Measurements from ENCODE around the gene CRY2. TPM values are rescaled to one million over a fixed set of nuclear protein-coding genes. Genes with fewer than 3 reads are reported as not detected.

The CRY2 gene
- total and polyA plus RNA-seq, 7 experiments from 2014 or later = 26.9 to 202 (median 66.0) TPM

- Histone ChIP-seq H3K27ac (ENCODE audit: low read depth, low read length) (no peak overlapping the region), H3K36me3 (ENCODE audit: control insufficient read depth in 2 of 3, insufficient read depth in 3 of 3, low read length in 3 of 3) (peaks cover 19 to 93% (median 38%) of the 10 kb centered on the region in 3 experiments), H3K4me3 (ENCODE audit: low read length) (no peak overlapping the region), H3K27me3 (ENCODE audit: control insufficient read depth in 2 of 2, insufficient read depth in 2 of 2, low read length in 2 of 2) (no peaks in the 10 kb centered on the region), H3K9me3 (ENCODE audit: control insufficient read depth in 2 of 3, low read length in 3 of 3) (no peaks in the 10 kb centered on the region), H3K4me1 (ENCODE audit: control insufficient read depth in 2 of 2, insufficient read depth in 2 of 2, low read length in 2 of 2) (no peaks in the 10 kb centered on the region)
- POLR2A ChIA-PET = no interaction called here
- ATAC-seq (no peak), DNase-seq (no peak)
- CTCF ChIA-PET = no interaction called here
- peaks cover 0 to 11% (median 0%) of the 10 kb centered on the region in 7 donors for H3K4me1 Mint-ChIP-seq
- intact Hi-C loops (cut with micrococcal nuclease) = no loop called here
- no peak overlapping the region for H3K27ac Mint-ChIP-seq
- H3K4me3 Mint-ChIP-seq = no peak overlapping the region
- H3K36me3 Mint-ChIP-seq = peaks cover 23 to 73% (median 50%) of the 10 kb centered on the region in 5 donors
- H3K27me3 Mint-ChIP-seq = no peaks in the 10 kb centered on the region
- H3K9me3 Mint-ChIP-seq = no peaks in the 10 kb centered on the region
Observed at GRCh38 chr11:45864041-45864440, 16.8 kb downstream of the CRY2 start.

DNA sequence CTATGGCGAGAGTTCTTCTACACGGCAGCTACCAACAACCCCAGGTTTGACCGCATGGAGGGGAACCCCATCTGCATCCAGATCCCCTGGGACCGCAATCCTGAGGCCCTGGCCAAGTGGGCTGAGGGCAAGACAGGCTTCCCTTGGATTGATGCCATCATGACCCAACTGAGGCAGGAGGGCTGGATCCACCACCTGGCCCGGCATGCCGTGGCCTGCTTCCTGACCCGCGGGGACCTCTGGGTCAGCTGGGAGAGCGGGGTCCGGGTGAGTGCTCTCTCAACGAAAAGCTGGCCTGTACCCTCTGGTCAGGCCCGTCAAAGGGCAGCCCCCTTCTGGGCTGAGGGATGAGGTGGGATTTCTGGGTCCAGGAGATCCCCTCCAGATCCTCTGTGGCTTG, 22.3 kb downstream of the CRY2 start:
- Histone ChIP-seq H3K4me1 (ENCODE audit: control insufficient read depth in 2 of 2, insufficient read depth in 2 of 2, low read length in 2 of 2) (no peaks in the 10 kb centered on the region), H3K4me3 (ENCODE audit: low read length) (no peak overlapping the region), H3K27me3 (ENCODE audit: control insufficient read depth in 2 of 2, insufficient read depth in 2 of 2, low read length in 2 of 2) (no peaks in the 10 kb centered on the region), H3K27ac (ENCODE audit: low read depth, low read length) (no peak overlapping the region), H3K36me3 (ENCODE audit: control insufficient read depth in 2 of 3, insufficient read depth in 3 of 3, low read length in 3 of 3) (peaks cover 28 to 91% (median 32%) of the 10 kb centered on the region in 3 experiments), H3K9me3 (ENCODE audit: control insufficient read depth in 2 of 3, low read length in 3 of 3) (no peaks in the 10 kb centered on the region)
- ChIA-PET CTCF (no interaction called here), POLR2A (no interaction called here)
- Mint-ChIP-seq H3K27ac (no peak overlapping the region), H3K36me3 (peaks cover 16 to 80% (median 46%) of the 10 kb centered on the region in 5 donors), H3K27me3 (no peaks in the 10 kb centered on the region), H3K4me1 (peaks cover 0 to 11% (median 0%) of the 10 kb centered on the region in 7 donors), H3K4me3 (no peak overlapping the region), H3K9me3 (no peaks in the 10 kb centered on the region)
- no peak for DNase-seq
- intact Hi-C loops (cut with micrococcal nuclease) = no loop called here
- ATAC-seq = no peak

DNA sequence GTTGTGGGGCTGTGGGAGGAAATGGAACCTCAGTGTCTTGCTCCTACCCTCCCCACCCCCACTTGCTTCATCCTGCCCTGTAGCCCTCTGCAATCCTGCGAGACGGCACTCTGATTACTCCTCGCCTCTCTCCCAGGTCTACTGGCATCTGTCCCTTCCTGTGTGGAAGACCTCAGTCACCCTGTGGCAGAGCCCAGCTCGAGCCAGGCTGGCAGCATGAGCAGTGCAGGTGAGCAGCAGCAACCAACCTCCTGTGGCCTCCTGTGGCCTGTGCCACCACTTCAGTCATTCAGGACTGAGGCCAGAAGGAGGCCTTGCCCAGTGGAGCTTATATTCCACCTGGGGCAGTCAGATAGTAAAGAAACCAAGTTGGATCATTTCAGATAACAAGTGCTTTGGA, 23.4 kb downstream of the CRY2 start:
- Mint-ChIP-seq H3K27ac (no peak overlapping the region), H3K36me3 (peaks cover 16 to 78% (median 50%) of the 10 kb centered on the region in 5 donors), H3K9me3 (no peaks in the 10 kb centered on the region), H3K4me1 (peaks cover 0 to 8% (median 0%) of the 10 kb centered on the region in 7 donors), H3K4me3 (no peak overlapping the region), H3K27me3 (no peaks in the 10 kb centered on the region)
- Histone ChIP-seq H3K36me3 (ENCODE audit: control insufficient read depth in 2 of 3, insufficient read depth in 3 of 3, low read length in 3 of 3) (peaks cover 28 to 96% (median 32%) of the 10 kb centered on the region in 3 experiments), H3K4me1 (ENCODE audit: control insufficient read depth in 2 of 2, insufficient read depth in 2 of 2, low read length in 2 of 2) (no peaks in the 10 kb centered on the region), H3K27ac (ENCODE audit: low read depth, low read length) (no peak overlapping the region), H3K27me3 (ENCODE audit: control insufficient read depth in 2 of 2, insufficient read depth in 2 of 2, low read length in 2 of 2) (no peaks in the 10 kb centered on the region), H3K9me3 (ENCODE audit: control insufficient read depth in 2 of 3, low read length in 3 of 3) (no peaks in the 10 kb centered on the region), H3K4me3 (ENCODE audit: low read length) (no peak overlapping the region)
- intact Hi-C loops (cut with micrococcal nuclease) = no loop called here
- ChIA-PET POLR2A (no interaction called here), CTCF (interaction anchor here (0.8 kb wide), 1 partner anchor 130 kb away, joined by 3 read pairs; no protein-coding TSS in a partner anchor)
- ATAC-seq (no peak), DNase-seq (no peak)

DNA sequence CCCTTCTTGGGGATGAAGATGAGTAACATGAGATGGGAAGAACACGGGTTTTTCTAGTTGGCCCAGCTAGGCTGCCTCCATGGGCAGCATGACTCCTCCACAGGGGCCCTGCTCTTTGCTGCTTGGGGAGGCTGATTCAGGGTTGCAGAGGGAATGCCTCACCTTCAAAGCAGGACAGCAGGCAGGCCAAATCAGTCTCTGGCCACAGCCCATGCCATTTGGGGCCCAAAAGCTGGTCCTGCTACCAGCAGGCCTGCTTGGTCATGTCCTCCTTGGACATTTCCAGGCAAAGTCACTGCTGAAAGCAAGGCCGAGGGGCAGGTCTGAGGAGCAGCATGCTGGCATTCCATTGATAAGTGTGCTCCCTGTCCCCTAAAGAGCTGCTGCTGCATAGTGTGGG, 24.4 kb downstream of the CRY2 start:
- intact Hi-C loops (cut with micrococcal nuclease) = loop anchor here (1.0 kb wide), 1 partner anchor 135 kb away; no protein-coding TSS in a partner anchor
- H3K27me3 ChIP-seq (ENCODE audit: control insufficient read depth in 2 of 2, insufficient read depth in 2 of 2, low read length in 2 of 2) = no peaks in the 10 kb centered on the region

GRCh38 chr11:45872651-45873356, 25.5 kb downstream of the CRY2 start:
- ChIA-PET POLR2A (no interaction called here), CTCF (interaction anchor here (0.8 to 1.9 kb wide), 2 partner anchors 16 to 134 kb away, joined by 3 to 7 read pairs; no protein-coding TSS in a partner anchor)
- H3K27ac Mint-ChIP-seq = no peak overlapping the region
- H3K4me1 Mint-ChIP-seq = peaks cover 0 to 4% (median 0%) of the 10 kb centered on the region in 7 donors
- DNase-seq (peak in 1 of 9 donors; percentile 16), ATAC-seq (peak; percentile 73)
- Histone ChIP-seq H3K27ac (ENCODE audit: low read depth, low read length) (no peak overlapping the region), H3K27me3 (ENCODE audit: control insufficient read depth in 2 of 2, insufficient read depth in 2 of 2, low read length in 2 of 2) (no peaks in the 10 kb centered on the region), H3K4me3 (ENCODE audit: low read length) (no peak overlapping the region), H3K36me3 (ENCODE audit: control insufficient read depth in 2 of 3, insufficient read depth in 3 of 3, low read length in 3 of 3) (peaks cover 28 to 96% (median 35%) of the 10 kb centered on the region in 3 experiments), H3K4me1 (ENCODE audit: control insufficient read depth in 2 of 2, insufficient read depth in 2 of 2, low read length in 2 of 2) (no peaks in the 10 kb centered on the region), H3K9me3 (ENCODE audit: control insufficient read depth in 2 of 3, low read length in 3 of 3) (no peaks in the 10 kb centered on the region)
- no peak overlapping the region for H3K4me3 Mint-ChIP-seq
- H3K36me3 Mint-ChIP-seq = peaks cover 15 to 79% (median 49%) of the 10 kb centered on the region in 5 donors
- no peaks in the 10 kb centered on the region for H3K27me3 Mint-ChIP-seq
- intact Hi-C loops (cut with micrococcal nuclease) = loop anchor here (1.0 kb wide), 1 partner anchor 133 kb away; no protein-coding TSS in a partner anchor
- H3K9me3 Mint-ChIP-seq = no peaks in the 10 kb centered on the region

More for the DNA sequence above, 24.4 kb downstream of the CRY2 start:
- peaks cover 11 to 78% (median 46%) of the 10 kb centered on the region in 5 donors for H3K36me3 Mint-ChIP-seq
- Histone ChIP-seq H3K27ac (ENCODE audit: low read depth, low read length) (no peak overlapping the region), H3K4me3 (ENCODE audit: low read length) (no peak overlapping the region), H3K4me1 (ENCODE audit: control insufficient read depth in 2 of 2, insufficient read depth in 2 of 2, low read length in 2 of 2) (no peaks in the 10 kb centered on the region), H3K36me3 (ENCODE audit: control insufficient read depth in 2 of 3, insufficient read depth in 3 of 3, low read length in 3 of 3) (peaks cover 28 to 96% (median 32%) of the 10 kb centered on the region in 3 experiments), H3K9me3 (ENCODE audit: control insufficient read depth in 2 of 3, low read length in 3 of 3) (no peaks in the 10 kb centered on the region)
- no peaks in the 10 kb centered on the region for H3K9me3 Mint-ChIP-seq
- ATAC-seq (no peak), DNase-seq (no peak)
- H3K4me1 Mint-ChIP-seq = peaks cover 0 to 4% (median 0%) of the 10 kb centered on the region in 7 donors
- H3K27me3 Mint-ChIP-seq = no peaks in the 10 kb centered on the region
- POLR2A ChIA-PET = no interaction called here
- CTCF ChIA-PET = interaction anchor here (1.9 kb wide), 1 partner anchor 135 kb away, joined by 7 read pairs; no protein-coding TSS in a partner anchor
- H3K4me3 Mint-ChIP-seq = no peak overlapping the region
- H3K27ac Mint-ChIP-seq = no peak overlapping the region

DNA sequence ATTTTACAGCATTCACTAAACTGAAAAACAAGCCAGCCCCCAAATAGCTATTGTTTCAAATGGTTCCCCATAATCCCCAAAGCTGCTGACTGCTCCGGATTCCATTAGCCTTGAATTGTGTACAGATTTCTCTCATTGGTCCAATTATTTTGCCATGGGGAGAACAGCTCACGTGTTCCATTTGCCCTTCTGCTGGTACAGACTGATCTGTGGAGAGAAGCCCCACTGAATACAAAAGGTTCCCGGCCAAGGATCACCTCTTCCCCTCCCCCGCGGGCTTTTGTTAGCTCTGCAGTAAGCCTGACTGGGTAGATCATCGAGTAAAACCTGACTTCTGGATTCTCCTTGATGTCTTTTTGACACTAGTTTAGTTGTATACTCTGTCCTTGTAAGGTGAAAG, 29.1 kb downstream of the CRY2 start:
- H3K9me3 ChIP-seq (ENCODE audit: control insufficient read depth in 2 of 3, low read length in 3 of 3) = no peaks in the 10 kb centered on the region
- peaks cover 3 to 87% (median 21%) of the 10 kb centered on the region in 3 experiments for H3K36me3 ChIP-seq (ENCODE audit: control insufficient read depth in 2 of 3, insufficient read depth in 3 of 3, low read length in 3 of 3)
- Mint-ChIP-seq H3K36me3 (peaks cover 13 to 82% (median 55%) of the 10 kb centered on the region in 5 donors), H3K27me3 (no peaks in the 10 kb centered on the region), H3K4me1 (peaks cover 0 to 3% (median 0%) of the 10 kb centered on the region in 7 donors), H3K27ac (no peak overlapping the region), H3K9me3 (no peaks in the 10 kb centered on the region), H3K4me3 (no peak overlapping the region)
- no peaks in the 10 kb centered on the region for H3K27me3 ChIP-seq (ENCODE audit: control insufficient read depth in 2 of 2, insufficient read depth in 2 of 2, low read length in 2 of 2)
- no peaks in the 10 kb centered on the region for H3K4me1 ChIP-seq (ENCODE audit: control insufficient read depth in 2 of 2, insufficient read depth in 2 of 2, low read length in 2 of 2)
- no peak overlapping the region for H3K27ac ChIP-seq (ENCODE audit: low read depth, low read length)
- intact Hi-C loops (cut with micrococcal nuclease) = no loop called here
- ChIA-PET CTCF (interaction anchor here (0.6 to 1.0 kb wide), 2 partner anchors 14 to 916 kb away, joined by 3 read pairs; no protein-coding TSS in a partner anchor), POLR2A (interaction anchor here (0.7 to 1.0 kb wide), 2 partner anchors 30 to 1123 kb away, joined by 3 read pairs; no protein-coding TSS in a partner anchor)
- DNase-seq = no peak
- no peak for ATAC-seq
- H3K4me3 ChIP-seq (ENCODE audit: low read length) = no peak overlapping the region

Measured in naive thymus-derived CD4-positive, alpha-beta T cell (primary cell).